HCT116 (cell line): ENCODE results near the gene TLE3. TPM values are rescaled to one million over a fixed set of nuclear protein-coding genes. Genes with fewer than 3 reads are reported as not detected.

Experiments
- ATAC-seq: fragments of 200-7000 bp; cut with Tn5 transposase; 2 replicates; pipeline ENCODE4 v1.9.1; 2020; ENCODE audit warnings: mild to moderate bottlenecking, moderate library complexity
- BruUV-seq: library from RNA; stranded (reverse); fragments of 400-500 nt; replicated peaks from 2 replicates; lab custom pipeline; 2021; lab: Mats Ljungman, UMichigan
- CTCF ChIA-PET: fragments of 300-600 bp; sonication (Branson Sonifier 250); formaldehyde crosslinking; loops from one replicate; lab custom pipeline; 2021; ENCODE audit warnings: antibody characterized with exemption; lab: Charles Lee
- POLR2A ChIA-PET: fragments of 300-600, 350-600 bp; sonication (Branson Sonifier 250); formaldehyde crosslinking; loops from one replicate; lab custom pipeline; 2021; ENCODE audit warnings: antibody characterized with exemption; lab: Charles Lee
- RAD21 ChIA-PET, 2 experiments: fragments of 300-600 bp; sonication (Branson Sonifier 250); formaldehyde crosslinking; loops; one replicate each; lab custom pipeline; 2023; ENCODE audit warnings: low total read pairs in 2 of 2; ENCODE audit not compliant: uncharacterized antibody in 2 of 2, unreplicated experiment in 2 of 2, low non-redundant PET in 1 of 2; lab: Charles Lee
- DNase-seq: peaks from one replicate; pipeline ENCODE4 v3.0.0-alpha.2; 2010; ENCODE audit warnings: low read depth, low spot score
- H2AFZ ChIP-seq: fragments of 200-600 bp; shearing (Covaris generic), sonication (generic); 2 replicates; pipeline ENCODE4 v1.6.1; 2017; ENCODE audit warnings: low read depth, mixed run types, mixed read lengths, antibody characterized with exemption, low read length; ENCODE audit not compliant: poor library complexity, severe bottlenecking
- H3K27ac ChIP-seq: 2 replicates; pipeline ENCODE4 v1.5.1; 2012; ENCODE audit warnings: low read depth, low read length
- H3K27me3 ChIP-seq: fragments of 200-600 bp; sonication (generic); 2 replicates; pipeline ENCODE4 v1.6.1; 2016; ENCODE audit warnings: mixed run types, low read length, mixed read lengths; ENCODE audit not compliant: insufficient read depth
- H3K36me3 ChIP-seq, 2 experiments: fragments of 200-500 bp in 1 of 2; fragments of 200-600 bp in 1 of 2; sonication (Bioruptor generic) in 1 of 2; sonication (generic) in 1 of 2; 2 replicates each; pipeline versions ENCODE4 v1.5.1 to v1.6.1; 2014 to 2016; ENCODE audit warnings: low read length in 2 of 2, inconsistent platforms in 1 of 2, mixed read lengths in 1 of 2, mixed run types in 1 of 2; ENCODE audit not compliant: insufficient read depth in 2 of 2, control insufficient read depth in 1 of 2
- H3K4me1 ChIP-seq, 2 experiments: fragments of 200-600 bp in 1 of 2; sonication (generic) in 1 of 2; 2 replicates each; pipeline versions ENCODE4 v1.5.1 to v1.6.1; 2012 to 2017; ENCODE audit warnings: low read length in 2 of 2, inconsistent platforms in 1 of 2, mild to moderate bottlenecking in 1 of 2, mixed read lengths in 1 of 2, mixed run types in 1 of 2, moderate library complexity in 1 of 2; ENCODE audit not compliant: insufficient read depth in 2 of 2, control insufficient read depth in 1 of 2
- H3K4me2 ChIP-seq: fragments of 200-600 bp; sonication (generic); 2 replicates; pipeline ENCODE4 v1.6.1; 2017; ENCODE audit warnings: mixed run types, low read length, mixed read lengths
- H3K4me3 ChIP-seq, 2 experiments: fragments of 200-600 bp in 1 of 2; sonication (generic) in 1 of 2; replicated peaks in 1 of 2; 2 replicates each; pipeline ENCODE4 v1.5.1; 2011 to 2016; ENCODE audit warnings: low read length in 2 of 2, control low read depth in 1 of 2, low read depth in 1 of 2, mild to moderate bottlenecking in 1 of 2, mixed read lengths in 1 of 2, mixed run types in 1 of 2
- H3K79me2 ChIP-seq: fragments of 200-600 bp; sonication (generic); 2 replicates; pipeline ENCODE4 v1.6.1; 2017; ENCODE audit warnings: mild to moderate bottlenecking, mixed run types, low read length, moderate library complexity, mixed read lengths; ENCODE audit not compliant: insufficient read depth
- H3K9ac ChIP-seq: fragments of 200-600 bp; sonication (generic); 2 replicates; pipeline ENCODE4 v1.6.1; 2016; ENCODE audit warnings: low read length, mixed read lengths
- H3K9me2 ChIP-seq: fragments of 200-600 bp; sonication (generic), shearing (Covaris generic); 2 replicates; pipeline ENCODE4 v1.6.1; 2017; ENCODE audit warnings: mixed run types, mild to moderate bottlenecking, moderate library complexity; ENCODE audit not compliant: insufficient read depth
- H3K9me3 ChIP-seq, 2 experiments: fragments of 200-500 bp in 1 of 2; fragments of 200-600 bp in 1 of 2; sonication (Bioruptor generic) in 1 of 2; sonication (generic) in 1 of 2; 2 replicates each; pipeline ENCODE4 v1.6.1; 2014 to 2017; ENCODE audit warnings: low read length in 2 of 2, mixed read lengths in 2 of 2, inconsistent platforms in 1 of 2, low read depth in 1 of 2, mild to moderate bottlenecking in 1 of 2, mixed run types in 1 of 2, moderate library complexity in 1 of 2; ENCODE audit not compliant: control insufficient read depth in 1 of 2, insufficient read depth in 1 of 2
- H4K20me1 ChIP-seq: fragments of 200-600 bp; sonication (generic), shearing (Covaris generic); 2 replicates; pipeline ENCODE4 v1.6.1; 2017; ENCODE audit warnings: mixed run types, mild to moderate bottlenecking, moderate library complexity; ENCODE audit not compliant: insufficient read depth
- CBX3 ChIP-seq: IDR thresholded peaks from 2 replicates; pipeline ENCODE4 v1.6.1; 2012; ENCODE audit warnings: low read depth
- CEBPB ChIP-seq: IDR thresholded peaks from 2 replicates; pipeline ENCODE4 v1.6.1; 2012; ENCODE audit warnings: low read depth
- ELF1 ChIP-seq: IDR thresholded peaks from 2 replicates; pipeline ENCODE4 v1.6.1; 2012; ENCODE audit warnings: low read depth, borderline replicate concordance
- EZH2 ChIP-seq: fragments of 200-600 bp; sonication (generic); IDR thresholded peaks from 2 replicates; pipeline ENCODE4 v1.6.1; 2017; ENCODE audit warnings: antibody characterized with exemption, mixed run types
- EZH2phosphoT487 ChIP-seq: fragments of 200-600 bp; IDR thresholded peaks from 2 replicates; pipeline ENCODE4 v1.6.1; 2018; ENCODE audit warnings: antibody characterized with exemption, borderline replicate concordance
- FOSL1 ChIP-seq: IDR thresholded peaks from 2 replicates; pipeline ENCODE4 v1.6.1; 2012; ENCODE audit warnings: low read depth
- JUND ChIP-seq: IDR thresholded peaks from 2 replicates; pipeline ENCODE4 v1.6.1; 2012
- POLR2A ChIP-seq: IDR thresholded peaks from 2 replicates; pipeline ENCODE4 v1.7.0; 2011; ENCODE audit warnings: borderline replicate concordance; ENCODE audit not compliant: insufficient read depth, insufficient read length; ENCODE audit errors: extremely low read depth
- POLR2AphosphoS5 ChIP-seq: IDR thresholded peaks from 2 replicates; pipeline ENCODE4 v1.6.1; 2011; ENCODE audit warnings: mild to moderate bottlenecking, low read depth, low read length, moderate library complexity
- RAD21 ChIP-seq: IDR thresholded peaks from 2 replicates; pipeline ENCODE4 v1.6.1; 2012; ENCODE audit warnings: low read depth, mild to moderate bottlenecking
- SIN3A ChIP-seq: IDR thresholded peaks from 2 replicates; pipeline ENCODE4 v1.6.1; 2012; ENCODE audit warnings: low read depth
- SP1 ChIP-seq: IDR thresholded peaks from 2 replicates; pipeline ENCODE4 v1.6.1; 2012; ENCODE audit warnings: low read depth
- TCF7L2 ChIP-seq: IDR thresholded peaks from 2 replicates; pipeline ENCODE4 v1.7.0; 2011; ENCODE audit warnings: borderline replicate concordance, inconsistent platforms; ENCODE audit not compliant: insufficient read depth, insufficient read length; ENCODE audit errors: extremely low read depth
- YY1 ChIP-seq: IDR thresholded peaks from 2 replicates; pipeline ENCODE4 v1.6.1; 2011; ENCODE audit warnings: low read length, low read depth, moderate library complexity, mild to moderate bottlenecking; ENCODE audit not compliant: insufficient replicate concordance; ENCODE audit errors: extremely low read depth
- ZFX ChIP-seq: fragments of 450-650 bp; IDR thresholded peaks from 2 replicates; pipeline ENCODE4 v1.6.1; 2017
- intact Hi-C: fragments of 100-400 bp; cut with micrococcal nuclease; formaldehyde crosslinking; loops from 2 replicates; pipeline ENCODE4 v1.10.0; 2022
- total RNA-seq: library from RNA; stranded (reverse); gene quantifications from one replicate; pipeline ENCODE4 v1.2.1, GENCODE V29; 2021; ENCODE audit not compliant: unreplicated experiment
- TF ChIP-seq, protein P1 (sequence below): IDR thresholded peaks from 2 replicates; pipeline ENCODE4 v1.6.1; 2012
- TF ChIP-seq, protein P2 (sequence below): IDR thresholded peaks from 2 replicates; pipeline ENCODE4 v1.6.1; 2012
- TF ChIP-seq, protein P3 (sequence below), 3 experiments: fragments of 200-600 bp in 1 of 3; sonication (generic) in 1 of 3; IDR thresholded peaks in 2 of 3; conservative IDR thresholded peaks in 1 of 3; 2 replicates each; pipeline ENCODE4 v1.5.1; 2012 to 2017; ENCODE audit warnings: low read depth in 2 of 3, low read length in 2 of 3, antibody characterized with exemption in 1 of 3, borderline replicate concordance in 1 of 3, control low read depth in 1 of 3, mild to moderate bottlenecking in 1 of 3, mixed read lengths in 1 of 3, mixed run types in 1 of 3, moderate library complexity in 1 of 3; ENCODE audit not compliant: insufficient read depth in 1 of 3

The TLE3 gene
- total RNA-seq, 1 experiment from 2014 or later = 53.9 TPM

DNA sequence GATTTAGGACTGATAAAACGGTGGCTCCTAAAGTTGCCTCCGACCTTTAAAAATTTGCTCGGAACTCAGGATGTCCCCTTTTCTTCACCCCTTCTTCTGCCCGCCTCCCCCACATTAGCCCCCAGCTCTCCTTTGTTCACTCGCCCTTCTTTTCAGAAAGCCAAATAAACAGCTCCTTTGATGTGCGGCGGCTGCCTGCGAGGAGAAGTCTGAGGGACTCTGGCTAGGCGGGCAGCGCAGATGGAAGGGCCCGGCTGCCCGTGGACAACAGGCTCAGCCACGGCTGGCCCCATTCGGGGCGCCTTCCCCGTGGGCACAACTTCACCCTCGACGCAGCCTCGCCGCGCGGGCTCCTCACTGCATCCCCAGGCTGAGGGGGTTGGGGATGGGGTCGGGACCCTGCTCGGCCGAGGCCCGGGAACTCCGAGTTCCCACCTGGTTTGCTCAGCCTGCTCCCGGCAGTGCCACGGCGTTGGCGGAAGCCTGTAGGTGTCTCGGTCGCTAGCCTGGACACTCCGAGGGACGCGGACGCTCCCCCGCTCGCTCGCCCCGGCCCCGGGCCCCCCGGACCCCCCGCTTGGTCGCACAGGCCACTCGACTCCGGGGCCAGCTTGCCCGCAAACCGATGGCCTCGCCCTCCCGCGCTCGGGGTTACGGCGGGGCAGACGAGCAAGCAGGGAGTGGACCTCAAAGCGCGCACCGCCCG lies 897 bp upstream of the TLE3 start:
- Histone ChIP-seq H3K9me2 (no peaks in the 10 kb centered on the region), H3K27me3 (no peaks in the 10 kb centered on the region), H3K79me2 (peaks cover 39% of the 10 kb centered on the region), H3K4me3 (peak overlapping the region; percentile 60 to 93), H2AFZ (no peak overlapping the region), H3K9me3 (no peaks in the 10 kb centered on the region), H3K4me2 (peak overlapping the region; percentile 98), H4K20me1 (no peaks in the 10 kb centered on the region), H3K9ac (peak overlapping the region; percentile 95), H3K27ac (peak overlapping the region; percentile 95), H3K4me1 (peaks cover 26 to 53% of the 10 kb centered on the region in 2 experiments), H3K36me3 (peaks cover 6 to 7% of the 10 kb centered on the region in 2 experiments)
- no TSS peak for BruUV-seq
- TF ChIP-seq, protein P1, sequence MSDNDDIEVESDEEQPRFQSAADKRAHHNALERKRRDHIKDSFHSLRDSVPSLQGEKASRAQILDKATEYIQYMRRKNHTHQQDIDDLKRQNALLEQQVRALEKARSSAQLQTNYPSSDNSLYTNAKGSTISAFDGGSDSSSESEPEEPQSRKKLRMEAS = no peak
- peak; percentile 78 for TF ChIP-seq TCF7L2
- TF ChIP-seq YY1 = no peak
- CTCF ChIA-PET = interaction anchor here (0.5 to 1.2 kb wide), 4 partner anchors 84 to 620 kb away, joined by 3 to 4 read pairs (median 4); no protein-coding TSS in a partner anchor
- intact Hi-C loops = loop anchor here (5.0 kb wide), 1 partner anchor 366 kb away; no protein-coding TSS in a partner anchor
- DNase-seq (peak; percentile 27), ATAC-seq (no peak)
- RAD21 ChIA-PET = no interaction called here
- POLR2A ChIA-PET = interaction anchor here (1.1 to 1.6 kb wide), 6 partner anchors 12 to 636 kb away, joined by 3 to 8 read pairs (median 4); no protein-coding TSS in a partner anchor

DNA sequence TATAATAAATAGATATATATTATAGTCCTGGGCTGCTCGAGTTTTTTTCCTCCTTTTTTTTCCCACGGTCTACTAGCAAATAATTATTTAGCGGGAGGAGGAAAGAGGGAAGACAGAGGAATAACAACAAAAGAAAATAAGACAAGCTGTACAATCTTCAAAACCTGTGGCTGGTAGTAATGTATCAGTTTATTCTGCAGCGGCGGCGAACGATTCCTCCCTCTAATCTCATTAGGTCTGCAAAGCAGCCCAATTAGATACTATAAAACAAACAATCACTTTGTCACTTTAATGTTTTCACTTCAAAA lies 390 bp upstream of the TLE3 start:
- ChIA-PET RAD21 (no interaction called here), POLR2A (interaction anchor here (1.0 to 1.3 kb wide), 5 partner anchors 12 to 635 kb away, joined by 3 to 5 read pairs (median 4); no protein-coding TSS in a partner anchor), CTCF (interaction anchor here (0.7 to 1.2 kb wide), 3 partner anchors 363 to 620 kb away, joined by 3 to 4 read pairs (median 4); no protein-coding TSS in a partner anchor)
- Histone ChIP-seq H3K4me2 (peak overlapping the region; percentile 98), H4K20me1 (no peaks in the 10 kb centered on the region), H3K9me3 (no peaks in the 10 kb centered on the region), H3K9ac (peak overlapping the region; percentile 95), H3K79me2 (peaks cover 44% of the 10 kb centered on the region), H3K9me2 (no peaks in the 10 kb centered on the region), H3K4me3 (peak overlapping the region; percentile 60 to 93), H3K27ac (peak overlapping the region; percentile 95), H2AFZ (no peak overlapping the region), H3K36me3 (peaks cover 10 to 11% of the 10 kb centered on the region in 2 experiments), H3K4me1 (peaks cover 26 to 53% of the 10 kb centered on the region in 2 experiments), H3K27me3 (no peaks in the 10 kb centered on the region)
- ATAC-seq (no peak), DNase-seq (no peak)
- BruUV-seq = TSS peak; percentile 100
- intact Hi-C loops = loop anchor here (5.0 kb wide), 1 partner anchor 366 kb away; no protein-coding TSS in a partner anchor
- TF ChIP-seq, protein P1 = no peak
- TF ChIP-seq EZH2phosphoT487 = no peak
- no peak for TF ChIP-seq RAD21
- no peak for TF ChIP-seq FOSL1
- TF ChIP-seq JUND = no peak
- TF ChIP-seq, protein P2, sequence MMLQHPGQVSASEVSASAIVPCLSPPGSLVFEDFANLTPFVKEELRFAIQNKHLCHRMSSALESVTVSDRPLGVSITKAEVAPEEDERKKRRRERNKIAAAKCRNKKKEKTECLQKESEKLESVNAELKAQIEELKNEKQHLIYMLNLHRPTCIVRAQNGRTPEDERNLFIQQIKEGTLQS = no peak
- TF ChIP-seq SP1 = no peak
- TF ChIP-seq ZFX = no peak
- no peak for TF ChIP-seq EZH2
- no peak for TF ChIP-seq CEBPB
- no peak for TF ChIP-seq POLR2A
- no peak for TF ChIP-seq POLR2AphosphoS5
- no peak for TF ChIP-seq CBX3
- TF ChIP-seq SIN3A = no peak
- TF ChIP-seq, protein P3, sequence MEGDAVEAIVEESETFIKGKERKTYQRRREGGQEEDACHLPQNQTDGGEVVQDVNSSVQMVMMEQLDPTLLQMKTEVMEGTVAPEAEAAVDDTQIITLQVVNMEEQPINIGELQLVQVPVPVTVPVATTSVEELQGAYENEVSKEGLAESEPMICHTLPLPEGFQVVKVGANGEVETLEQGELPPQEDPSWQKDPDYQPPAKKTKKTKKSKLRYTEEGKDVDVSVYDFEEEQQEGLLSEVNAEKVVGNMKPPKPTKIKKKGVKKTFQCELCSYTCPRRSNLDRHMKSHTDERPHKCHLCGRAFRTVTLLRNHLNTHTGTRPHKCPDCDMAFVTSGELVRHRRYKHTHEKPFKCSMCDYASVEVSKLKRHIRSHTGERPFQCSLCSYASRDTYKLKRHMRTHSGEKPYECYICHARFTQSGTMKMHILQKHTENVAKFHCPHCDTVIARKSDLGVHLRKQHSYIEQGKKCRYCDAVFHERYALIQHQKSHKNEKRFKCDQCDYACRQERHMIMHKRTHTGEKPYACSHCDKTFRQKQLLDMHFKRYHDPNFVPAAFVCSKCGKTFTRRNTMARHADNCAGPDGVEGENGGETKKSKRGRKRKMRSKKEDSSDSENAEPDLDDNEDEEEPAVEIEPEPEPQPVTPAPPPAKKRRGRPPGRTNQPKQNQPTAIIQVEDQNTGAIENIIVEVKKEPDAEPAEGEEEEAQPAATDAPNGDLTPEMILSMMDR (IDR thresholded peaks at IDR 0.05 in 2 of 3, conservative IDR thresholded peaks at IDR 0.05 in 1 of 3; ENCODE audit: borderline replicate concordance in 1 of 3, insufficient read depth in 1 of 3, low read depth in 2 of 3, low read length in 2 of 3) = no peak
- TF ChIP-seq ELF1 = no peak
